ENCODE data around the gene TTLL10.
A peak's percentile ranks its signal among the peaks of the same experiment; 100 is the strongest.

Gene TTLL10

DNA sequence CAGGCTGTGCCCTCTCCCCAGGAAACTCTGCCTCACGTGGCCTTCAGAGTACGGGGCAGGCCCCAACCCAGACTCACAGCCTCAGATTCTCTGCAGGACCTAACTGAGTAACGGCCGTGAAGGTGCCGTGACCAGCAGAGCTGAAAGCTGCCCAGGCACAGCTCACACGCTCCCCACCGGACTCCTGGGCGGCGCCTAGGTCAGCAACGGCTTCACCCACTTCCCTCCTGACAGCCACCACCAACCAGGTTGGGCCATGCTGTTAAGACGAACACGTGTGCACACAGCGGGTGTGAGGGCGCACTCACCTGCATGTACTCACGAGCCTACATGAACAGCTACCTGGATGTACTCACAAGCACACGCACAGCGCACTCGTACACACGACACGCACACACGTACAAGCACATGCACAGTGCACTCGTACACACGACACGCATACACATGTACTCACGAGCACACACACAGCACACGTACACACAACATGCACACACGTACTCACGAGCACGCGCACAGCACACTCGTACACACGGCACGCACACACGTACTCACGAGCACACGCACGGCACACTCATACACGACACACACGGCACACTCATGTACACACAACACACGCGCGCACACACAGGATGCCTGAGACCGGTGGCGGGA is 49.0 kb downstream of the TTLL10 start:
- no peak for DNase-seq (ENCODE audit: low read depth)

DNA sequence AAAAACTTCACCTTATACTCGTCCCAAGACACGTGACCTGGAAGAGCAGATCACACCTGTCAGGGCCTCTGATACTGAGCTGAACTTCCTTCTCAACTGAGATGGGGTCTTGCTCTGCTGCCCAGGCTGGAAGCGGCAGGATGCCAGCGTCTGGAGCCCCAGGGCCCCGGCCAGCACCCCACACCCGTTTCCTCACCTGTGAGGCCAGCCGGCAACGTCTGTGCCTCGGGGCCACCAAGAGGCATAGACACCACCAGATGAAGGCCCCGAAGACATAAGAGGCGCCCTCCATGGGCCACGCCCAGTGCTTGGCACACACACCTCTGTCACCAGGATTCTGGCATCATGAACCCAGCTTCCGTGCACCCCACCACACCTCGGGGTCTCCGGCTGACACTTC is 49.6 kb downstream of the TTLL10 start:
- no peak for DNase-seq (ENCODE audit: low read depth)

- no peak for DNase-seq (ENCODE audit: low read depth)
Observed at GRCh38 chr1:1223891-1224290, 50.2 kb downstream of the TTLL10 start.

GRCh38 chr1:1225238-1225845 is 51.7 kb downstream of the TTLL10 start:
- DNase-seq (ENCODE audit: low read depth), result no peak

GRCh38 chr1:1225913-1226312 is 52.2 kb downstream of the TTLL10 start:
- DNase-seq (ENCODE audit: low read depth), result no peak

- no peak for DNase-seq (ENCODE audit: low read depth)
Observed at GRCh38 chr1:1226566-1227362, 53.1 kb downstream of the TTLL10 start.

- no peak for DNase-seq (ENCODE audit: low read depth)
Observed at GRCh38 chr1:1227386-1227785, 53.7 kb downstream of the TTLL10 start.

GRCh38 chr1:1228187-1228586 is 54.5 kb downstream of the TTLL10 start:
- no peak for DNase-seq (ENCODE audit: low read depth)

GRCh38 chr1:1228596-1229321 is 55.1 kb downstream of the TTLL10 start:
- DNase-seq (ENCODE audit: low read depth), result no peak

GRCh38 chr1:1229770-1230169 is 56.1 kb downstream of the TTLL10 start:
- DNase-seq (ENCODE audit: low read depth), result no peak

GRCh38 chr1:1230656-1231399 is 57.1 kb downstream of the TTLL10 start:
- no peak for DNase-seq (ENCODE audit: low read depth)

GRCh38 chr1:1231400-1232207 is 57.9 kb downstream of the TTLL10 start, which contains the start of gene SDF4:
SDF4 (minus strand) TSS chr1:1232001; CDS start chr1:1228772, 3,229 bp downstream.
- peak; percentile 95 for DNase-seq (ENCODE audit: low read depth)

DNA sequence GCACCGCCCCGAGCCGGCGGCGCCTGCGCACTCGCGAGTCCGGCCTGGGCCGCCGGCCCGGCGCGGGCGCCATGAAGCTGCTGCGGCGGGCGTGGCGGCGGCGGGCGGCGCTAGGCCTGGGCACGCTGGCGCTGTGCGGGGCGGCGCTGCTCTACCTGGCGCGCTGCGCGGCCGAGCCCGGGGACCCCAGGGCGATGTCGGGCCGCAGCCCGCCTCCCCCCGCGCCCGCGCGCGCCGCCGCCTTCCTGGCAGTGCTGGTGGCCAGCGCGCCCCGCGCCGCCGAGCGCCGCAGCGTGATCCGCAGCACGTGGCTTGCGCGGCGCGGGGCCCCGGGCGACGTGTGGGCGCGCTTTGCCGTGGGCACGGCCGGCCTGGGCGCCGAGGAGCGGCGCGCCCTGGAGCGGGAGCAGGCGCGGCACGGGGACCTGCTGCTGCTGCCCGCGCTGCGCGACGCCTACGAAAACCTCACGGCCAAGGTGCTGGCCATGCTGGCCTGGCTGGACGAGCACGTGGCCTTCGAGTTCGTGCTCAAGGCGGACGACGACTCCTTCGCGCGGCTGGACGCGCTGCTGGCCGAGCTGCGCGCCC is 58.6 kb downstream of the TTLL10 start, which contains the start of gene B3GALT6:
Gene B3GALT6 (plus strand): TSS at position 30 of the 588 bp plus-strand sequence. CDS start 42 bp downstream, at position 72.
- no peak for DNase-seq (ENCODE audit: low read depth)

DNA sequence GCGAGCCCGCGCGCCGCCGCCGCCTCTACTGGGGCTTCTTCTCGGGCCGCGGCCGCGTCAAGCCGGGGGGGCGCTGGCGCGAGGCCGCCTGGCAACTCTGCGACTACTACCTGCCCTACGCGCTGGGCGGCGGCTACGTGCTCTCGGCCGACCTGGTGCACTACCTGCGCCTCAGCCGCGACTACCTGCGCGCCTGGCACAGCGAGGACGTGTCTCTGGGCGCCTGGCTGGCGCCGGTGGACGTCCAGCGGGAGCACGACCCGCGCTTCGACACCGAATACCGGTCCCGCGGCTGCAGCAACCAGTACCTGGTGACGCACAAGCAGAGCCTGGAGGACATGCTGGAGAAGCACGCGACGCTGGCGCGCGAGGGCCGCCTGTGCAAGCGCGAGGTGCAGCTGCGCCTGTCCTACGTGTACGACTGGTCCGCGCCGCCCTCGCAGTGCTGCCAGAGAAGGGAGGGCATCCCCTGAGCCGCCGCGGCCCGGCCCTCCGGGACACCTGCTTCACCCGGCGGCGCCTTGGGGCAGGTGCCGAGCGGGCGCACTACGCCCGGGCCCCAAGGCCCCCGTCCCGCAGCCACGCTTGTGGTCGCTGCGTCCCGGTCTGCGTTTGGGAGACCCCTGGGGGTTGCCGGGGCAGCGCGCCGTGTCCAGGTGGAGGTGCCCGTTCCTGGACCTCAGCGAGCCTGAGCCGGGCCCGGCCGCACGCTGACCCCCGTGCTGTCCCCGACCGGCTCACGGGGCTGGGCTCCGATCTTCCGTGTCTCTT is 59.3 kb downstream of the TTLL10 start:
- DNase-seq (ENCODE audit: low read depth), result no peak

DNA sequence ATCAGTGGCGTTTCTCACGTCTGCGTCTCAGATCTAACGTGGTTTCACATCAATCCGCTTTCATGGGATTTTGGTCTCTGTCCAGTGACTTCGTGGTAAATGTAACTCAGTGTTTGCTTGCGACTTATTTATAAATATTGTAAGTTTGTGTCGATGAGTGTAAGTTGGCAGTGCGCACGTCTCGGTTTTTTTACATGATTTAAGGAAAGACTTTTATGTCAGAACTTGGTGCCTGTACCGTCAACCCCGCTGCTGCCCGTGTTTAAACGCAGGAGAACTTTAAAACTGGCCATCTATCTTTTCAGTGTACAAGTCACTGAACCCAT is 59.9 kb downstream of the TTLL10 start:
- no peak for DNase-seq (ENCODE audit: low read depth)

DNA sequence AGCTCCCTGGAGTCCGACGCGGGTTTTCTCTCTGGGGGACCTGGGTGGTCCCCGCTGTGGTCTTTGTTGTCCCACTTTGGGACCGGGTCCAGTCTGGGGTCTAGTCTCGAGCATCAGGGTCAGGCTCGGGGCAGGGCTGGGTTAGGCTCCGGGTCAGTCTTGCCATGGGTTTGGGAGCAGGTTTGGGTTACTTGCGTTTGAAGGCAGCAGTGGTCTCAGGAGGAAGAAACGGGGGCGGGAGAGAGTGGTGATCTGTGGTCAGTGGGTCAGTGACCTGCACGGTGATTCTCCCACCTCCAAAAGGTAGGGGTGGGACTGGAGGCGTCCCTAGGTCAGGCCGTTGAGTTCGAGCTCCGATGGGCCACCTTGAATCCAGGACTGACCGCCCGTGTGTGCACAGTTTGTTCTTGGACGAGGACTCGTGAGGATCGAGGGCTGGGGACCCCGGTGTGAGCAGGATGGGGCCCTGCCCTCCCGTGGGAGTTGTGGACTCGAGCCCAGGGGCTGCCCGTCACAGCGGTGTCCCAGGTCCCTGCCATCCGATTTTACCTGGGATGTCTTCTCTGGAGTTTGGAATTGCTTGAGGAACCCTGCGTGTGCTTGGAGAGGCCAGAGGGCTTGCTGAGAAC is 60.6 kb downstream of the TTLL10 start:
- DNase-seq (ENCODE audit: low read depth), result no peak

DNA sequence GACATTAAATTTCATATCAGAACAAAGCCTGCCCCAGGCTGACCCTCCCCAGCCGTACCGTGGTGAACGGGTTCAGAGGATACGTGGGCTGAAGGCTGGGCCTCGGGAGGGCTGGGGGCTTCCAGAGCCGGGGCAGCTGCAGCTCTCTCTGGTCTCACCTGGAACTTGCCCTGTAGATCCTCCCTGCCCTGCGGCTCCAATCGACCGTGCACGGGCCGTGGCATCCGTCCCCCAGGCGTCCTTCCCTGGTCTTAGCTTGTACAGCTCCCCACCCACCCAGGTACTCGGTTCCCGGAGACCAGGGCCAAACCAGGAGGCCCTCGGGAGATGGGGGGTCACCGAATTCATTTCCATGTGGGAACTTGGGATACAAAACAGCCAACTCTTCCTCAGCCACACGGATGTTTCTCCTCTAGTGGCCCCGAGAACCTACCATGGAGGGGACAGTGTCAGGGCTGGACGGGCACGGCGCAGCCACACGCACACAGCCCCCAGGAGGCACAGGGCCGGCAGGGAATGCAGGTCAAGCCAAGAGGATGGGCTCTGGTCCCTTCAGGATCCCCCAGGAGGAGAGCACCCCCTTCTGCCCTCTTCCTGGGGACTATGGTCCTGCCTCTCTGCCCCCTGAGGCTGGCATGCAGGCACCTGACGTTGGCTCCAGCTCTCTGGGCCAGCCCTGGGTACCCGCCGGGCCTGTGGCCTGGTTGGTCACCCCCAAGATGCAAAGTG is 61.5 kb downstream of the TTLL10 start:
- no peak for DNase-seq (ENCODE audit: low read depth)

- no peak for DNase-seq (ENCODE audit: low read depth)
Observed at GRCh38 chr1:1236176-1236763, 62.6 kb downstream of the TTLL10 start.
